Measurements from ENCODE around the gene SLC27A6. TPM values are rescaled to one million over a fixed set of nuclear protein-coding genes. Genes with fewer than 3 reads are reported as not detected.
"Not testable (repeated sequence)": the region's sequence is repeated elsewhere in the genome, so short reads cannot be mapped to it uniquely, and the experiment has no call there.

Gene SLC27A6
- polyA plus RNA-seq (2012; ENCODE audit: low read depth, missing spikeins): not detected

- peak; percentile 22 for DNase-seq (ENCODE audit: insufficient read length, low spot score)
- FAIRE-seq: no peak
- no peak for TF ChIP-seq SPI1 (IDR thresholded peaks at IDR 0.05; ENCODE audit: low read depth, low read length)
- TF ChIP-seq POLR2A (IDR thresholded peaks at IDR 0.05; ENCODE audit: low read depth, low read length): no peak
- TF ChIP-seq TAF1 (IDR thresholded peaks at IDR 0.05; ENCODE audit: low read depth, low read length): no peak
- no peak for TF ChIP-seq POLR2AphosphoS5 (IDR thresholded peaks at IDR 0.05; ENCODE audit: low read depth, low read length)
- TF ChIP-seq POU2F2 (IDR thresholded peaks at IDR 0.05; ENCODE audit: low read depth, low read length): no peak
- no peak for TF ChIP-seq PAX5 (IDR thresholded peaks at IDR 0.05; ENCODE audit: insufficient read depth, low read length, severe bottlenecking)
Observed at GRCh38 chr5:128965011-128965637, at the start of gene SLC27A6. Gene SLC27A6, plus strand, starts transcription at chr5:128965488. Its CDS starts 650 bp downstream, at chr5:128966138.

- TF ChIP-seq TAF1 (IDR thresholded peaks at IDR 0.05; ENCODE audit: low read depth, low read length): no peak
- no peak for TF ChIP-seq POLR2AphosphoS5 (IDR thresholded peaks at IDR 0.05; ENCODE audit: low read depth, low read length)
- no peak for TF ChIP-seq PAX5 (IDR thresholded peaks at IDR 0.05; ENCODE audit: insufficient read depth, low read length, severe bottlenecking)
- TF ChIP-seq POLR2A (IDR thresholded peaks at IDR 0.05; ENCODE audit: low read depth, low read length): no peak
- no peak for TF ChIP-seq SPI1 (IDR thresholded peaks at IDR 0.05; ENCODE audit: low read depth, low read length)
- TF ChIP-seq POU2F2 (IDR thresholded peaks at IDR 0.05; ENCODE audit: low read depth, low read length): no peak
- DNase-seq (ENCODE audit: insufficient read length, low spot score) (no peak), FAIRE-seq (no peak)
Observed at GRCh38 chr5:128919542-128919941, 45.7 kb upstream of the SLC27A6 start.

- TF ChIP-seq POU2F2 (IDR thresholded peaks at IDR 0.05; ENCODE audit: low read depth, low read length): no peak
- no peak for TF ChIP-seq SPI1 (IDR thresholded peaks at IDR 0.05; ENCODE audit: low read depth, low read length)
- TF ChIP-seq POLR2A (IDR thresholded peaks at IDR 0.05; ENCODE audit: low read depth, low read length): no peak
- TF ChIP-seq TAF1 (IDR thresholded peaks at IDR 0.05; ENCODE audit: low read depth, low read length): no peak
- no peak for TF ChIP-seq POLR2AphosphoS5 (IDR thresholded peaks at IDR 0.05; ENCODE audit: low read depth, low read length)
- TF ChIP-seq PAX5 (IDR thresholded peaks at IDR 0.05; ENCODE audit: insufficient read depth, low read length, severe bottlenecking): no peak
- no peak for FAIRE-seq
- DNase-seq (ENCODE audit: insufficient read length, low spot score): no peak
Observed at GRCh38 chr5:128920345-128921215, 44.7 kb upstream of the SLC27A6 start.

GRCh38 chr5:128924299-128924698 lies 41.0 kb upstream of the SLC27A6 start:
- TF ChIP-seq POLR2A (IDR thresholded peaks at IDR 0.05; ENCODE audit: low read depth, low read length) (no peak), TAF1 (IDR thresholded peaks at IDR 0.05; ENCODE audit: low read depth, low read length) (no peak), POU2F2 (IDR thresholded peaks at IDR 0.05; ENCODE audit: low read depth, low read length) (no peak), POLR2AphosphoS5 (IDR thresholded peaks at IDR 0.05; ENCODE audit: low read depth, low read length) (no peak), PAX5 (IDR thresholded peaks at IDR 0.05; ENCODE audit: insufficient read depth, low read length, severe bottlenecking) (no peak), SPI1 (IDR thresholded peaks at IDR 0.05; ENCODE audit: low read depth, low read length) (no peak)
- DNase-seq (ENCODE audit: insufficient read length, low spot score) (no peak), FAIRE-seq (no peak)

- DNase-seq (ENCODE audit: insufficient read length, low spot score) (no peak), FAIRE-seq (no peak)
- TF ChIP-seq TAF1 (IDR thresholded peaks at IDR 0.05; ENCODE audit: low read depth, low read length): no peak
- TF ChIP-seq POLR2A (IDR thresholded peaks at IDR 0.05; ENCODE audit: low read depth, low read length): no peak
Observed at GRCh38 chr5:128925973-128926372, 39.3 kb upstream of the SLC27A6 start.

- DNase-seq (ENCODE audit: insufficient read length, low spot score) (no peak), FAIRE-seq (no peak)
- no peak for TF ChIP-seq POLR2A (IDR thresholded peaks at IDR 0.05; ENCODE audit: low read depth, low read length)
- TF ChIP-seq SPI1 (IDR thresholded peaks at IDR 0.05; ENCODE audit: low read depth, low read length): no peak
- no peak for TF ChIP-seq PAX5 (IDR thresholded peaks at IDR 0.05; ENCODE audit: insufficient read depth, low read length, severe bottlenecking)
- no peak for TF ChIP-seq TAF1 (IDR thresholded peaks at IDR 0.05; ENCODE audit: low read depth, low read length)
- TF ChIP-seq POLR2AphosphoS5 (IDR thresholded peaks at IDR 0.05; ENCODE audit: low read depth, low read length): no peak
- no peak for TF ChIP-seq POU2F2 (IDR thresholded peaks at IDR 0.05; ENCODE audit: low read depth, low read length)
Observed at GRCh38 chr5:128927644-128928043, 37.6 kb upstream of the SLC27A6 start.

GRCh38 chr5:128932232-128932631 lies 33.1 kb upstream of the SLC27A6 start:
- DNase-seq (ENCODE audit: insufficient read length, low spot score); FAIRE-seq: not testable (repeated sequence)

GRCh38 chr5:128943100-128943499 lies 22.2 kb upstream of the SLC27A6 start:
- DNase-seq (ENCODE audit: insufficient read length, low spot score); FAIRE-seq: not testable (repeated sequence)

- DNase-seq (ENCODE audit: insufficient read length, low spot score) (no peak), FAIRE-seq (no peak)
- TF ChIP-seq POLR2AphosphoS5 (IDR thresholded peaks at IDR 0.05; ENCODE audit: low read depth, low read length): no peak
- TF ChIP-seq TAF1 (IDR thresholded peaks at IDR 0.05; ENCODE audit: low read depth, low read length): no peak
- no peak for TF ChIP-seq POU2F2 (IDR thresholded peaks at IDR 0.05; ENCODE audit: low read depth, low read length)
- no peak for TF ChIP-seq SPI1 (IDR thresholded peaks at IDR 0.05; ENCODE audit: low read depth, low read length)
- TF ChIP-seq POLR2A (IDR thresholded peaks at IDR 0.05; ENCODE audit: low read depth, low read length): no peak
- TF ChIP-seq PAX5 (IDR thresholded peaks at IDR 0.05; ENCODE audit: insufficient read depth, low read length, severe bottlenecking): no peak
Observed at GRCh38 chr5:128949847-128950546, 15.3 kb upstream of the SLC27A6 start.

- not testable (repeated sequence) for FAIRE-seq; DNase-seq (ENCODE audit: insufficient read length, low spot score)
Observed at GRCh38 chr5:128951301-128951700, 14.0 kb upstream of the SLC27A6 start.

Data from GM12891 (cell line).